GM12878 (cell line): ENCODE data around the gene TSC22D3. TPM values are rescaled to one million over a fixed set of nuclear protein-coding genes. Genes with fewer than 3 reads are reported as not detected.

ENCODE experiments used
- ATAC-seq: fragments of 200-7000 bp; cut with Tn5 transposase; 3 replicates; pipeline ENCODE4 v1.9.1; 2020; ENCODE audit warnings: mild to moderate bottlenecking, moderate library complexity
- BruUV-seq: library from RNA; stranded (reverse); fragments of 400-500 nt; replicated peaks from 2 replicates; lab custom pipeline; 2021; lab: Mats Ljungman, UMichigan
- CTCF ChIA-PET: fragments of 300-600 bp; sonication (Branson Sonifier 250); formaldehyde crosslinking; extraction: SDS; loops from one replicate; lab custom pipeline; 2021; ENCODE audit warnings: inconsistent platforms; lab: Yijun Ruan, JAX
- POLR2A ChIA-PET: fragments of 350-600 bp; formaldehyde crosslinking; extraction: SDS; loops from one replicate; lab custom pipeline; 2021; ENCODE audit warnings: inconsistent platforms; lab: Charles Lee
- RAD21 ChIA-PET: fragments of 300-600 bp; sonication (Branson Sonifier 250); formaldehyde crosslinking; loops from one replicate; lab custom pipeline; 2023; ENCODE audit warnings: antibody characterized with exemption; ENCODE audit not compliant: unreplicated experiment; lab: Charles Lee
- SMC1A ChIA-PET: fragments of 300-600 bp; sonication (Branson Sonifier 250); formaldehyde crosslinking; loops from one replicate; lab custom pipeline; 2023; ENCODE audit not compliant: unreplicated experiment, uncharacterized antibody; lab: Charles Lee
- DNase-seq: peaks from one replicate; pipeline ENCODE4 v3.0.0-alpha.2; 2011; ENCODE audit warnings: low read depth, low spot score
- FAIRE-seq: peaks from 3 replicates; lab custom pipeline; 2011; peaks lifted over from hg19 to GRCh38; lab: Jason Lieb, UNC
- H2AFZ ChIP-seq: 2 replicates; pipeline ENCODE4 v1.6.0; 2011; ENCODE audit warnings: low read depth, low read length, control low read depth; ENCODE audit not compliant: control insufficient read depth
- H3K27ac ChIP-seq: 2 replicates; pipeline ENCODE4 v1.5.1; 2011; ENCODE audit warnings: control low read depth; ENCODE audit not compliant: control insufficient read depth, insufficient read depth
- H3K27me3 ChIP-seq, 2 experiments: replicated peaks in 1 of 2; 2 replicates each; pipeline versions ENCODE4 v1.6.0 to v1.6.1; 2011; ENCODE audit warnings: low read length in 1 of 2; ENCODE audit not compliant: control insufficient read depth in 2 of 2, insufficient read depth in 2 of 2
- H3K36me3 ChIP-seq, 2 experiments: 2 replicates each; pipeline ENCODE4 v1.5.1; 2011; ENCODE audit warnings: low read length in 1 of 2; ENCODE audit not compliant: control insufficient read depth in 2 of 2, insufficient read depth in 2 of 2
- H3K4me1 ChIP-seq: 2 replicates; pipeline ENCODE4 v1.6.1; 2011; ENCODE audit warnings: mild to moderate bottlenecking, low read length, moderate library complexity, mixed read lengths; ENCODE audit not compliant: control insufficient read depth, insufficient read depth
- H3K4me2 ChIP-seq: 2 replicates; pipeline ENCODE4 v1.6.0; 2011; ENCODE audit warnings: control low read depth; ENCODE audit not compliant: control insufficient read depth, insufficient read depth
- H3K4me3 ChIP-seq: fragments of 200-600 bp; sonication (generic); 2 replicates; pipeline ENCODE4 v1.5.1; 2016
- H3K79me2 ChIP-seq: 2 replicates; pipeline ENCODE4 v1.6.0; 2011; ENCODE audit warnings: low read length; ENCODE audit not compliant: control insufficient read depth, insufficient read depth
- H3K9ac ChIP-seq: 2 replicates; pipeline ENCODE4 v1.8.0; 2011; ENCODE audit warnings: low read length, control low read depth, mixed read lengths; ENCODE audit not compliant: control insufficient read depth, insufficient read depth
- H3K9me3 ChIP-seq: replicated peaks from 3 replicates; pipeline ENCODE4 v1.5.1; 2011; ENCODE audit warnings: mild to moderate bottlenecking, low read length; ENCODE audit not compliant: control insufficient read depth, insufficient read depth
- H4K20me1 ChIP-seq: 2 replicates; pipeline ENCODE4 v1.6.0; 2011; ENCODE audit not compliant: control insufficient read depth, insufficient read depth
- BRCA1 ChIP-seq: IDR thresholded peaks from 2 replicates; pipeline ENCODE4 v1.6.1; 2011; ENCODE audit warnings: low read depth, low read length, improper control_type of control experiment
- CBX5 ChIP-seq: sonication (generic); IDR thresholded peaks from 2 replicates; pipeline ENCODE4 v1.6.1; 2016; ENCODE audit warnings: low read depth, moderate library complexity, mild to moderate bottlenecking, inconsistent platforms
- CEBPZ ChIP-seq: fragments of 150-350 bp; IDR thresholded peaks from 2 replicates; pipeline ENCODE4 v1.6.1; 2016; ENCODE audit warnings: low read depth, low read length
- CHD2 ChIP-seq: IDR thresholded peaks from 2 replicates; pipeline ENCODE4 v1.6.1; 2011; ENCODE audit warnings: low read depth, low read length, improper control_type of control experiment, borderline replicate concordance
- CREB1 ChIP-seq: IDR thresholded peaks from 2 replicates; pipeline ENCODE4 v1.6.1; 2012; ENCODE audit warnings: low read depth, mild to moderate bottlenecking, inconsistent platforms
- E4F1 ChIP-seq: fragments of 450-650 bp; IDR thresholded peaks from 2 replicates; pipeline ENCODE4 v1.6.1; 2018; ENCODE audit warnings: borderline replicate concordance, mild to moderate bottlenecking; ENCODE audit not compliant: partially characterized antibody
- EGR1 ChIP-seq, 2 experiments: IDR thresholded peaks; 1 replicate in 1 of 2; 2 replicates in 1 of 2; pipeline ENCODE4 v1.6.1; 2011 to 2012; ENCODE audit warnings: low read depth in 2 of 2, low read length in 2 of 2, borderline replicate concordance in 1 of 2, mild to moderate bottlenecking in 1 of 2, moderate library complexity in 1 of 2
- ESRRA ChIP-seq: IDR thresholded peaks from 2 replicates; pipeline ENCODE4 v1.6.1; 2012; ENCODE audit warnings: mild to moderate bottlenecking, low read length, improper control_type of control experiment
- GABPA ChIP-seq: IDR thresholded peaks from 2 replicates; pipeline ENCODE4 v1.6.1; 2014; ENCODE audit warnings: antibody characterized with exemption, low read depth, mild to moderate bottlenecking, inconsistent platforms
- HCFC1 ChIP-seq: fragments of 150-350 bp; IDR thresholded peaks from 2 replicates; pipeline ENCODE4 v1.6.1; 2014; ENCODE audit warnings: low read length
- IKZF1 ChIP-seq: fragments of 450-650 bp; conservative IDR thresholded peaks from 2 replicates; pipeline ENCODE4 v1.6.1; 2017; ENCODE audit warnings: antibody characterized with exemption, mild to moderate bottlenecking
- NR2C1 ChIP-seq: fragments of 450-650 bp; IDR thresholded peaks from 2 replicates; pipeline ENCODE4 v1.6.1; 2017; ENCODE audit warnings: antibody characterized with exemption, mild to moderate bottlenecking, moderate library complexity
- PAX5 ChIP-seq: IDR thresholded peaks from 2 replicates; pipeline ENCODE4 v1.6.1; 2011; ENCODE audit warnings: low read depth, low read length, borderline replicate concordance
- POLR2AphosphoS2 ChIP-seq: IDR thresholded peaks from 2 replicates; pipeline ENCODE4 v1.6.1; 2011; ENCODE audit warnings: low read depth, mild to moderate bottlenecking, low read length, improper control_type of control experiment, moderate library complexity
- SMAD1 ChIP-seq: fragments of 450-650 bp; IDR thresholded peaks from 2 replicates; pipeline ENCODE4 v1.6.1; 2018; ENCODE audit warnings: mild to moderate bottlenecking, low read depth; ENCODE audit not compliant: partially characterized antibody
- SMC3 ChIP-seq: IDR thresholded peaks from 2 replicates; pipeline ENCODE4 v1.6.1; 2011; ENCODE audit warnings: low read length, improper control_type of control experiment, borderline replicate concordance
- TBL1XR1 ChIP-seq: IDR thresholded peaks from 2 replicates; pipeline ENCODE4 v1.6.1; 2012; ENCODE audit warnings: low read depth, low read length, improper control_type of control experiment
- TCF12 ChIP-seq: IDR thresholded peaks from 2 replicates; pipeline ENCODE4 v1.6.1; 2011; ENCODE audit warnings: low read depth, mild to moderate bottlenecking, low read length
- ZBED1 ChIP-seq: IDR thresholded peaks from 2 replicates; pipeline ENCODE4 v1.6.1; 2016; ENCODE audit warnings: borderline replicate concordance
- WGBS: methylation state at CpG from one replicate; pipeline ENCODE4 v1.1.6; 2016; ENCODE audit warnings: low lambda C conversion rate; ENCODE audit not compliant: insufficient replicate concordance, insufficient coverage; ENCODE audit errors: missing lambda C conversion rate; 5-methylcytosine and 5-hydroxymethylcytosine counted together
- in situ Hi-C: fragments of 300-500 bp; cut with MboI; formaldehyde crosslinking; loops from 9 replicates; pipeline ENCODE4 v1.14.3; 2018; ENCODE audit warnings: mixed read lengths
- intact Hi-C: fragments of 100-400 bp; cut with micrococcal nuclease; formaldehyde crosslinking; loops from one replicate; pipeline ENCODE4 v1.14.2; 2022; ENCODE audit not compliant: unreplicated experiment
- polyA plus RNA-seq, 11 experiments: library from polyadenylated mRNA; depleted of rRNA in 4 of 11; unstranded in 6 of 11; stranded (reverse) in 5 of 11; fragments of >200 nt; fragmentation: Nextera tagmentation in 4 of 11; fragmentation: Illumina TruSeq in 1 of 11; extraction: Ambion mirVana in 4 of 11; extraction: Trizol in 1 of 11; gene quantifications; 1 replicate in 1 of 11; 2 replicates in 10 of 11; pipeline versions ENCODE4 v1.2.1 to v1.2.3, GENCODE V29; 2011 to 2016; ENCODE audit warnings: inconsistent platforms in 2 of 11, missing spikeins in 2 of 11, low read depth in 1 of 11
- total RNA-seq, 4 experiments: library from RNA; depleted of rRNA in 3 of 4; stranded (reverse); fragments of >200 nt in 3 of 4; fragmentation: Illumina TruSeq in 1 of 4; extraction: Trizol in 1 of 4; gene quantifications; 2 replicates each; pipeline versions ENCODE4 v1.2.1 to v1.2.3, GENCODE V29; 2013 to 2021

The TSC22D3 gene
- total and polyA plus RNA-seq, 10 of the 15 experiments (the other 5 are each of a cell fraction or from before 2014, with no cell fraction given), result 4.6 to 122 (median 16.1) TPM

- no peak for TF ChIP-seq SMC3
- no peak for TF ChIP-seq E4F1
- no peak for TF ChIP-seq HCFC1
- no peak for TF ChIP-seq EGR1 (IDR thresholded peaks at IDR 0.05; ENCODE audit: borderline replicate concordance in 1 of 2, low read depth in 2 of 2, low read length in 2 of 2)
- no peak for TF ChIP-seq GABPA
- TF ChIP-seq POLR2AphosphoS2, result no peak
- TF ChIP-seq TCF12, result no peak
- TF ChIP-seq, all 136 proteins: peak for 0
Observed at GRCh38 chrX:107750263-107750662, 25.3 kb downstream of the TSC22D3 start (continued).

GRCh38 chrX:107748506-107748905 lies 27.1 kb downstream of the TSC22D3 start:
- Histone ChIP-seq H3K9ac (no peak overlapping the region), H3K4me2 (no peak overlapping the region), H2AFZ (no peak overlapping the region), H3K4me3 (no peak overlapping the region), H3K4me1 (no peaks in the 10 kb centered on the region), H3K9me3 (no peaks in the 10 kb centered on the region), H4K20me1 (no peaks in the 10 kb centered on the region), H3K79me2 (no peaks in the 10 kb centered on the region), H3K36me3 (no peaks in the 10 kb centered on the region), H3K27me3 (no peaks in the 10 kb centered on the region; a peak in 1 of 4 replicates)
- intact Hi-C loops, result no loop called here
- BruUV-seq, result no TSS peak
- ChIA-PET SMC1A (interaction anchor here (0.7 kb wide), 1 partner anchor 312 kb away, joined by 3 read pairs; no protein-coding TSS in a partner anchor), RAD21 (no interaction called here), CTCF (interaction anchor here (0.7 to 1.3 kb wide), 2 partner anchors 11 to 19 kb away, joined by 3 to 4 read pairs; no protein-coding TSS in a partner anchor), POLR2A (no interaction called here)
- in situ Hi-C loops, result no loop called here
- 30% methylated on average over 6 of the region's 6 CpGs for WGBS
- DNase-seq, result no peak
- no peak for FAIRE-seq
- no peak for TF ChIP-seq ZBED1
- no peak for TF ChIP-seq SMAD1
- no peak for TF ChIP-seq NR2C1
- no peak for TF ChIP-seq CBX5
- TF ChIP-seq HCFC1, result no peak
- no peak for TF ChIP-seq IKZF1
- no peak for TF ChIP-seq CREB1
- no peak for TF ChIP-seq PAX5
- TF ChIP-seq ESRRA, result no peak
- no peak for TF ChIP-seq BRCA1
- TF ChIP-seq TBL1XR1, result no peak
- no peak for TF ChIP-seq CHD2
- TF ChIP-seq CEBPZ, result no peak
- TF ChIP-seq, all 136 proteins: peak for 0
- H3K27ac ChIP-seq, result no peak overlapping the region
- ATAC-seq, result no peak
